Right hindlimb (tissue), 1 donor: ENCODE results near the gene CD7.

Experiments
- DNase-seq: peaks from one replicate; pipeline ENCODE4 v3.0.0-alpha.2; 2018

Gene CD7

GRCh38 chr17:82328141-82328993, 11.0 kb upstream of the CD7 start:
- DNase-seq: no peak

DNA sequence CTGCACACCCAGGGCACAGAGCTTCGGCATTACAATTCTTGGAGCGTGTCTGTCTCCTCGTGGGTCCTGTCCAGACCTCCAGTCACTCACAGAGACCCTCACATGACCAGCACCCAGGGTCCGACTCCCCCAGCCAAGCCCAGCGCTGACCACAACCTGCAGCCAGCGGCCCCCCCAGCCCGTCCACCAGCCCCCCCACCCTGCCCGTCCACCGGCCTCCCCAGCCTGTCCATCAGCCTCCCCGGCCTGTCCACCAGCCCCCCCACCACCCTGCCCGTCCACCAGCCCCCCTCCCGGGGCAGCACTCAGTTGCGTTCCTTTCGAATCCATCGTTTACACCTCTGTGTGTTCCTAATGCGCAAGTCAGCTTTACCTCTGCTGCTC, 10.3 kb upstream of the CD7 start:
- no peak for DNase-seq

DNA sequence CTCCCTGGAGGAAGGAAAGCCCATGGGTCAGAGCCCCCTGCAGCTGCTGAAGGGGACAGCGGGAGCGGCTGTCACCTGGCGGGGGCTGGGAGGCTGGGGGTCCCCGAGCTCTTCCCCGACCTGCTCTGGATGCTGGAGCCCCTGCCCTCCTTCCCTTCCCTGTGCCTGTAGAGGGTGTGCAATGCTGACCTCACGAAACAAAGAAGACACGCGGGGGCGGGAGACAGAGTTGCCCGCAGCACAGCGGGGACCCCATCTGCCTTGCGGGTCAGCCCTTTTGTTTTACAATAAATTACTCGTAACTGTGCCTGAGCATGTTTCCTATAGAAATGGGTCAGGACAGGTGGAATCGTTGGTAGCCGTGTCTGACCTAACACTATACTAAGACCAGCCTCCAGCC, 9.9 kb upstream of the CD7 start:
- DNase-seq: no peak

GRCh38 chr17:82325286-82326180, 8.1 kb upstream of the CD7 start:
- DNase-seq: no peak

- DNase-seq: no peak
Observed at GRCh38 chr17:82324566-82325285, 7.3 kb upstream of the CD7 start.

GRCh38 chr17:82323514-82324234, 6.3 kb upstream of the CD7 start:
- no peak for DNase-seq

GRCh38 chr17:82322526-82323453, 5.4 kb upstream of the CD7 start:
- DNase-seq: no peak

DNA sequence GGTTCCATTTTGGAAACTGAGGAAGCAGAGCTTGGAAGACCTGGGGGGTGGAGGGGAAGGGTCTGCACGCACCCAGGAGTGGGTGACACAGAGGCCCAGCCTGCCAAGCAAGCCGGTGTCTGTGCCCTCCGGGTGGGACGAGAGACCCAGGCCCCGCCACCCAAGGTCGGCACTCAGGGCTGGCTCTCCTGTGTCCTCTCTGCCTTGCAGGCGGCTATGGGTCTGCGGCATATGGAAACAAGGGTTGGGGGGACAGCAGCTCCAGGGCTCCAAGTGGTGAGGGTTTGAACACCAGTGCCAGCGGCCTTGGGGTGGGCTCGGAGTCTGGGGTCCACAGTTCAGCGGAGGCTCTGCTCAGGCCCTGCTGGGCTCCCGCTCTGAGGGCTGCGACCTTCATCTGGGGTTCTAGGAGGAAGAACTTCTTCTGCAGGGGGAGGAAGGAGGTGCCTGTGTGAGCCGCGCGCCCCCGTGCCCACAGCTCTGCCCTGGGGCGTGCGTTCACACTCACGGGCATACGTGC, 4.6 kb upstream of the CD7 start:
- DNase-seq: no peak

- DNase-seq: no peak
Observed at GRCh38 chr17:82320956-82321927, 3.8 kb upstream of the CD7 start.

GRCh38 chr17:82320140-82320840, 2.9 kb upstream of the CD7 start:
- DNase-seq: no peak

DNA sequence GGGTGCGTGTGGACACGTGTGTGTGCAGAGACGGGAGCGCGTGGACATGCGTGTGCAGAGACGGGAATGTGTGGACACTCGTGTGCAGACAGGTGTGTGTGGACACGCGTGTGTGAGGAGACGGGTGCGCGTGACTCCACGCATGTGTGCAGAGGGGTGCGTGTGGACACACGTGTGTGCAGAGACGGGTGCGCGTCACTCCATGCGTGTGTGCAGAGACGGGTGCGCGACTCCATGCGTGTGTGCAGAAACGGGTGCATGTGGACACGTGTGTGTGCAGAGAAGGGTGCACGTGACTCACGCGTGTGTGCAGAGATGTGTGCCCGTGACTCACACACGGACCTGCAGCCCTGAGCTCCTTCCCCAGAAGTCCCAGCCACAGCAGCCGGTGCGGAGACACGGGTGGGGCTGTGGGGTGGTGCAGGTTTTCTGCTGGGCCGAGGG, 2.2 kb upstream of the CD7 start:
- no peak for DNase-seq

DNA sequence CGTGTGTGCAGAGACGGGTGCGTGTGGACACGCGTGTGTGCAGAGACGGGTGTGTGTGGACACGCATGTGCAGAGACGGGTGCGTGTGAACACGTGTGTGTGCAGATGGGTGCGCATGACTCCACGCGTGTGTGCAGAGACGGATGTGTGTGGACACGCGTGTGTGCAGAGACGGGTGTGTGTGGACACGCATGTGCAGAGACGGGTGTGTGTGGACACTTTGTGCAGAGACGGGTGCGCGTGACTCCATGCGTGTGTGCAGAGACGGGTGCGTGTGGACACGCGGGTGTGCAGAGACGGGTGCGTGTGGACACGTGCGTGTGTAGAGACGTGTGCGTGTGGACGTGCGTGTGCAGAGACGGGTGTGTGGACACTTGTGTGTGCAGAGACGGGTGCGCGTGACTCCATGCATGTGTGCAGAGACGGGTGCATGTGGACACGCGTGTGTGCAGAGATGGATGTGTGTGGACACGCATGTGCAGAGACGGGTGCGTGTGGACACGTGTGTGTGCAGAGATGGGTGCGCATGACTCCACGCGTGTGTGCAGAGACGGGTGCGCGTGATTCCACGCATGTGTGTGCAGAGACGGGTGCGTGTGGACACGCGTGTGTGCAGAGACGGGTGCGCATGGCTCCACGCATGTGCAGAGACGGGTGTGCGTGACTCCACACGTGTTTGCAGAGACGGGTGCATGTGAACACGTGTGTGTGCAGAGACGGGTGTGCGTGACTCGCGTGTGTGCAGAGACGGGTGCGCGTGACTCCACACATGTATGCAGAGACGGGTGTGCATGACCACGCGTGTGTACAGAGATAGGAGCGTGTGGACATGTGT, 1.6 kb upstream of the CD7 start:
- DNase-seq: no peak

DNA sequence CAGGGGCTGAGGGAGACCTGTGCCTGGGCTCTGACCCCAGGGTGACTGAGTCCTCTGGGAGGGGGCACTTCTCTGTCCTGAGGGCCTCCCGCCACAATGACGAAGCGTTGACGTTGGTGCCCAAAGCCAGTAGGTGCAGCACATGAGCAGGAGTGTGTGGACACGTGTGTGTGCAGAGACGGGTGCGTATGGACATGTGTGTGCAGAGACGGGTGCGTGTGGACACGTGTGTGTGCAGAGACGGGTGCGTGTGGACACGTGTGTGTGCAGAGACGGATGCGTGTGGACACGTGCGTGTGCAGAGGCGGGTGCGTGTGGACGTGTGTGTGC, 726 bp upstream of the CD7 start:
- DNase-seq: no peak

DNA sequence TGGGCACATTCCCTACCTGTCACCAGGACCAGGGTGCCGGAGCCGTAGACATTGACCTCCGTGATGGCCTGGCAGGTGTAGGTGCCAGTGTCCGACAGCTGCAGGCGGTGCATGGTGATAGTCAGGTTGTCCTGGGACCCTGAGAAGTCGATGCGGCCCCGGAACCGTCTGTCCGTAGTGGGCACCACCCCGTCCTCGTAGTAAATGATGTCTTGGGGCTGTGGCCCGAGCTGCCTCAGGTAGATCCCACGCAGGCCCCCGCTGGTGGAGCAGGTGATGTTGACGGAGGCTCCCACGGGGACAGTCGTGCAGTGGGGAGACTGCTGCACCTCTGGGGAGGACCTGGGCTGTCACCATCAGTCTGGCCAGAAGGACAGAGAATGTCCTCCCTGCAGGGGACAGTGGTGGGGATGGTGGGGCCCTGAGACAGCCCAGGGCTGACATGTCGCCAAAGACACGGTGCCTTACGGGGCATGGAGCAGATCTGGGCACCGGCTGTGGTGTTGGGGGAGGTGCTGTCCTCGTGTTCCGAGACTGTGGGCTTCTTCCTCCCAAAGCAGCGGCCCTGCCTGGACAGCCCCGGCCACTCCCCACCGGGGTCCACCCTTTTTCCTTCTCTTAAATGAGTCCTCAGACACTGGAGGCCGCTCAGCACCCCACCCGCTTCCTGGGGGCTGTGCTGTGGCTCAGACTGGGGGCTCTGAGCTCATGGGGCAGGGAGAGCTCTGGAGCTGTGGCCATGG, 586 bp downstream of the CD7 start:
- DNase-seq: no peak

DNA sequence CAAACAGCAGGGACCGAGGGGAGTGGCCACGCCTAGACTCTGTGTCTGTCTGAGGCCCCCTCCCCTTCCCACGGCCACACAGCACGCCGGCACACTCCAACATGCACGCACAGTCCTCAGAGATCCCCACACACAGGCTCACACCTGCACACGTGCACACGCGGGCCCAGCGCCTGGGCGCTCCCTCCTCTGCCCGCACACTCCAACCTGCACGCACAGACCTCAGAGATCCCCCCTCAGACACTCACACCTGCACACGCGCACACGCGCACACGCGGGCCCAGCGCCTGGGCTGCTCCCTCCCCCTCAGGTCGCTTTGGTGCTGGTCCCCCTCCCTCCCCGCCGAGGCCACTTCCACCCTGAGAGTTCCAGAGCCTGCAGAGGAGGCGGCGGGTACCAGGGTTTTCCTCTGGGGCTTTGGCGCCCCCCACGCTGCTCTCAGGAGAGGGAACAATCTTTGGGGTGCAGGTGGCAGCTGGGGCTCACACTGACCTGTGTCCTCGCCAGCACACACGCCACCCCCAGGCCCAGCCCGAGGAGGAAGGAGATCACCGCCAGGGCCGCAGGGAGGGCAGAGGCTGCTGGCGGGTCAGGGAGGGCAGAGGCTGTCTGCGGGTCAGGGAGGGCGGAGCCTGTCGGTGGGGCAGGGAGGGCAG, 1.6 kb downstream of the CD7 start:
- no peak for DNase-seq

- no peak for DNase-seq
Observed at GRCh38 chr17:82314727-82315605, 2.4 kb downstream of the CD7 start.
